ENCODE data around the gene LHX4. TPM values are rescaled to one million over a fixed set of nuclear protein-coding genes. Genes with fewer than 3 reads are reported as not detected.
A peak's percentile ranks its signal among the peaks of the same experiment; 100 is the strongest.

Gene LHX4
- total and polyA plus RNA-seq, 8 donors: 0.03 to 0.19 (median 0.12) TPM; not detected in 3

DNA sequence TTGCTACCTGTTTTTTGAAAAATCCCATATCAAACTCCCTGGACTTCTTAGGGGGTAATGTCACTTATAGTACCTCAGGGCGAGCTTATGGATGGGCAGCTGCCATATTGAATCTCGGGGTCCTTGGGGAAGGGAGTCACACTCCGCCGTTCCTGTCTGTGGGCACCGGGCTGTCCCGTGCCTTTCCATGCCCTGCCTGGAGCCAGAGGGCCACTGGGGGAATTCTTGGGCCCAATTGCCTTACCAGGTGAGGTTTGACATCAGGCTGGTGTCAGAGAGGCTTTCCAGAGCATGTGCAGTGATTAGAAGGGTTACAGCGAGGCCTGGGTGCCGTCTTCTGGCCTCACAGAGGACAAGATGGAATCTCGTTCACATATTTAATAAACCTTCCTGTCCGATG, 46.6 kb upstream of the LHX4 start:
- WGBS, 2 donors: 94 to 95% methylated on average over 10 of the region's 10 CpGs
- H3K36me3 ChIP-seq: peaks cover 0 to 83% (median 7%) of the 10 kb centered on the region in 3 donors
- no peak overlapping the region for H3K27ac ChIP-seq
- DNase-seq (peak in 1 of 6 donors; percentile 36), ATAC-seq (no peak), FAIRE-seq (no peak)
- no peak overlapping the region for H3K4me3 ChIP-seq
- H3K27me3 ChIP-seq: no peaks in the 10 kb centered on the region
- H3K4me1 ChIP-seq: no peaks in the 10 kb centered on the region
- intact Hi-C loops (cut with DNase I): no loop called here
- TF ChIP-seq, protein P1, sequence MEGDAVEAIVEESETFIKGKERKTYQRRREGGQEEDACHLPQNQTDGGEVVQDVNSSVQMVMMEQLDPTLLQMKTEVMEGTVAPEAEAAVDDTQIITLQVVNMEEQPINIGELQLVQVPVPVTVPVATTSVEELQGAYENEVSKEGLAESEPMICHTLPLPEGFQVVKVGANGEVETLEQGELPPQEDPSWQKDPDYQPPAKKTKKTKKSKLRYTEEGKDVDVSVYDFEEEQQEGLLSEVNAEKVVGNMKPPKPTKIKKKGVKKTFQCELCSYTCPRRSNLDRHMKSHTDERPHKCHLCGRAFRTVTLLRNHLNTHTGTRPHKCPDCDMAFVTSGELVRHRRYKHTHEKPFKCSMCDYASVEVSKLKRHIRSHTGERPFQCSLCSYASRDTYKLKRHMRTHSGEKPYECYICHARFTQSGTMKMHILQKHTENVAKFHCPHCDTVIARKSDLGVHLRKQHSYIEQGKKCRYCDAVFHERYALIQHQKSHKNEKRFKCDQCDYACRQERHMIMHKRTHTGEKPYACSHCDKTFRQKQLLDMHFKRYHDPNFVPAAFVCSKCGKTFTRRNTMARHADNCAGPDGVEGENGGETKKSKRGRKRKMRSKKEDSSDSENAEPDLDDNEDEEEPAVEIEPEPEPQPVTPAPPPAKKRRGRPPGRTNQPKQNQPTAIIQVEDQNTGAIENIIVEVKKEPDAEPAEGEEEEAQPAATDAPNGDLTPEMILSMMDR (IDR thresholded peaks at IDR 0.05): no peak
- H3K9me3 ChIP-seq: no peaks in the 10 kb centered on the region

DNA sequence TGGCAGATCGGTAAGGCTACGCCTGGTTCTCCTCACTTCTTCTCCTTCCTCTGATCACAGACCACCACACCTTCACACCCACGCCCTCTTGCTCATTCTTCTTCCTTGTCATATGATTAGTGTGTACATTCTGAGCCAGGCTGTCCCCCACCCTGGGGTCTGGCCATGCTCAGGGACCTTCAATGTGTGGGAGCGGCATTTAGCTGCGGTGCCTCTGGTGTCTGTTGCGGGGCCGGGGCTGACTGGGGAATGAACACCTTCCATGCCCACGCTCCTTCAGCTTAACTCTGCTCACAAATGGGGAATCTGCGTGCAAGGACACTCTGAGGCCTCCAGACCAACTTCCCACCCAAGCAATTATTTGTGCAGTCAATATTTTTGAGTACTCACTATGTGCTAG, 46.0 kb upstream of the LHX4 start:
- Histone ChIP-seq H3K27ac (no peak overlapping the region), H3K36me3 (peaks cover 0 to 89% (median 10%) of the 10 kb centered on the region in 3 donors), H3K9me3 (no peaks in the 10 kb centered on the region), H3K27me3 (no peaks in the 10 kb centered on the region), H3K4me3 (no peak overlapping the region), H3K4me1 (no peaks in the 10 kb centered on the region)
- TF ChIP-seq, protein P1 (IDR thresholded peaks at IDR 0.05): no peak
- ATAC-seq (no peak), DNase-seq (peak in 1 of 6 donors; percentile 28), FAIRE-seq (no peak)
- 95 to 99% methylated on average over 9 of the region's 9 CpGs for WGBS, 2 donors
- intact Hi-C loops (cut with DNase I): no loop called here

DNA sequence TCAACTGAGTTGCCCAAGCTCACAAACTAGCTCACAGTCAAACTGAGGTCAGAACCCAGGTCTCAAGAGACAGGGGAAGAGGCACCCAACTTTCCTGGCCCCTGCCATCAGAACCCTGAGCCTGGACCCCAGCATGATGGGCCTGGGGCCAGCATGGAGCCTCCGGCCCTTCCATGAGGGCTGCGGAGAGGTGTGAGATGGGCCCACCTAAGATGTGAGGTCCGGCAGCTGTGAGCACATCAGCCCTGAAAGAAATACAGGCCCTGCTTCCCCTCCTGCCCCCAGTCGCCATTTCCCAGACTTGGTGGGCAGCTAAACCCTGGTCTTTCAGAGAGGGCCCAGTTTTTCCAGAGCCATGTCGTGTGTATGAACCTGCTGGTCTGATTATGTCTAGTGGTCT, 44.8 kb upstream of the LHX4 start:
- peaks cover 0 to 94% (median 21%) of the 10 kb centered on the region in 3 donors for H3K36me3 ChIP-seq
- 82 to 83% methylated on average over 5 of the region's 5 CpGs for WGBS, 2 donors
- no peak overlapping the region for H3K4me3 ChIP-seq
- FAIRE-seq (no peak), ATAC-seq (no peak), DNase-seq (peak in 1 of 6 donors; percentile 34)
- TF ChIP-seq, protein P1 (IDR thresholded peaks at IDR 0.05): no peak
- no peaks in the 10 kb centered on the region for H3K4me1 ChIP-seq
- no peak overlapping the region for H3K27ac ChIP-seq
- intact Hi-C loops (cut with DNase I): no loop called here
- no peaks in the 10 kb centered on the region for H3K27me3 ChIP-seq
- H3K9me3 ChIP-seq: no peaks in the 10 kb centered on the region

DNA sequence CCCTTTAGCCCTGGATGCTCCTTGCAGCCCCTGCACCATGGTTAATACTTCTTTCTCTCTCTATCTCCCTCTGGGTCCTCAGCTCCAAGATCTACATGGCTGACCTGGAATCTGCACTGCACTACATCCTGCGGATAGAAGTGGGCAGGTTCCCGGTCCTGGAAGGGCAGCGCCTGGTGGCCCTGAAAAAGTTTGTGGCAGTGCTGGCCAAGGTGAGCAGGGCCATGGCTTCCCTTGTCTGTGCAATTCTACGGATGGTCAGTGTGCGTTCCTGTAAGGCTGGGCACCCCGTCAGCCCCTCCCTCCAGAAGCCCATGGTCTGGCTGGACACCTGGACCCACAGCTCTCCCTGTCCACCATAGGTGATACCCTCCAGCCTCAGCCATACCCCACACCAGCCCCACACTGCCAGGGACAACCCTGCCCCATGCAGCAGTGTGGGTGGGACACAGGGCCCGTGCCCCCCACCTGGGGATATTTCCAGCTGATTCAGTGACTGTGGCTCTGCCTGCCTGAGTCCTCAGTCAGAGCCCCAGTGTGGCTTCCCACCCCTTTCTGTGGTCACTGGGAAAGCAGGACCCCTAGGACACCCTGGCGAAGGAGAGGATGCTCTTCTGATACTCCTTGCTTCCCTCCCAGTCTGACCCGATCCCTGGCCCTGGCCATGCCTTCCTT, 44.0 kb upstream of the LHX4 start:
- Histone ChIP-seq H3K36me3 (peaks cover 0 to 96% (median 25%) of the 10 kb centered on the region in 3 donors), H3K27ac (no peak overlapping the region), H3K4me1 (no peaks in the 10 kb centered on the region), H3K27me3 (no peaks in the 10 kb centered on the region), H3K9me3 (no peaks in the 10 kb centered on the region), H3K4me3 (no peak overlapping the region)
- no peak for ATAC-seq
- WGBS, 2 donors: 92 to 93% methylated on average over 9 of the region's 9 CpGs
- FAIRE-seq: no peak
- peak in 1 of 6 donors; percentile 30 for DNase-seq
- TF ChIP-seq, protein P1 (IDR thresholded peaks at IDR 0.05): no peak
- intact Hi-C loops (cut with DNase I): no loop called here

DNA sequence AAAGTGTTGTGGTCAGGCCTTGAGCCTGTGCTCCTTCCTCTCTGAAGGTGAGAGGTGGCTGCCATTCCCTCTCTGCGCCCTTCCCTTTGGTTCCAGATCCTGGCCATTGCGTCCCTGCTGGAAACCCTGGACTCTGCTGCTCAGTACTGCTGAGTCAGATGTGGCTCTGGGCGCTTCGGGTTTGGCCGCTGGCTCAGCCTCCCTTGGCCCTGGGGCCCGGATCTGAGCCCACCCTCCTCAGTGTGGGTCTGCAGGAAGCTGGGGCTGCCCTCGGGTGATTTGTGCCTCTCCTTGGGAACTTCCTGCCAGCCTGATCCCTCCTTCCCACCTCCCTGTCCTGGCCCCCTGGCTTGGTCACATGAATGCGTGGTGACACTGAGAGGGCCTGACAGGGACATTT, 43.2 kb upstream of the LHX4 start:
- Histone ChIP-seq H3K27me3 (no peaks in the 10 kb centered on the region), H3K36me3 (peaks cover 0 to 95% (median 25%) of the 10 kb centered on the region in 3 donors), H3K9me3 (no peaks in the 10 kb centered on the region), H3K27ac (no peak overlapping the region), H3K4me1 (no peaks in the 10 kb centered on the region), H3K4me3 (no peak overlapping the region)
- TF ChIP-seq, protein P1 (IDR thresholded peaks at IDR 0.05): no peak
- 76 to 78% methylated on average over 8 of the region's 8 CpGs for WGBS, 2 donors
- FAIRE-seq: no peak
- intact Hi-C loops (cut with DNase I): no loop called here
- ATAC-seq: peak in 1 of 4 donors; percentile 21
- no peak for DNase-seq
